ENCODE measurements around the gene TCAF1.

DNA sequence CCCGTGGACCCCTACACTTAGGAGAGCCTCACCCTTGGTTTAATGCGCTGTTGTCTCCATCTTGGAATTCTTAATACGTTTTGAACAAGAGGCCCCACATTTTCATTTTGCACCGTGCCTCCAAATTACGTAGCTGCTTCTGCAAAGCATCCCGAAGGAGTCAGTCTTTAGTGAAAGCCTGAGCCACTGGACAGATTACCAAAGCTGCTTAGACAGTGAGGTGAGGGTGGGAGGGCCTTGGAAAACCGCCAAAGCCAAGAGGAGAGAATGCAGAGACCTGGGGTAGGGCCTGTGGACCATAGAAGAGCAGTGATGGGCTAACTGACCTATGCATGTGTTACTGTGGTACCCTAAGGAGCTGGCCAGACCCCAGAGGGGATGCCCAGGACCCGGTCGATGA is 4.2 kb upstream of the TCAF1 start:
- no peak for TF ChIP-seq CTCF (IDR thresholded peaks at IDR 0.05)
- TF ChIP-seq POLR2A (IDR thresholded peaks at IDR 0.05) = no peak
